Naive thymus-derived CD4-positive, alpha-beta T cell (primary cell): ENCODE results near the gene PBX4. TPM values are rescaled to one million over a fixed set of nuclear protein-coding genes. Genes with fewer than 3 reads are reported as not detected.
A peak's percentile ranks its signal among the peaks of the same experiment; 100 is the strongest.

Source experiments
- ATAC-seq: fragments of 150-1000 bp; cut with Tn5 transposase; 2 replicates; pipeline ENCODE4 v1.10.0; 2021; ENCODE audit warnings: mild to moderate bottlenecking, moderate library complexity
- CTCF ChIA-PET: fragments of 350-600 bp; sonication (Branson Sonifier 250); formaldehyde crosslinking; loops from one replicate; lab custom pipeline; 2021; ENCODE audit warnings: antibody characterized with exemption; lab: Charles Lee
- POLR2A ChIA-PET: fragments of 350-600 bp; sonication (Branson Sonifier 250); formaldehyde crosslinking; loops from one replicate; lab custom pipeline; 2021; ENCODE audit warnings: antibody characterized with exemption, inconsistent platforms; lab: Charles Lee
- DNase-seq, 9 donors: peaks; one replicate each; pipeline versions ENCODE4 v3.0.0 to v3.0.0-alpha.2; 2020 to 2022; ENCODE audit warnings: mixed read lengths in 1 of 9
- H3K27ac ChIP-seq: one replicate; pipeline ENCODE4 v1.7.0; 2013; ENCODE audit warnings: mild to moderate bottlenecking, low read depth, low read length, moderate library complexity
- H3K27me3 ChIP-seq, 2 donors: one replicate each; pipeline ENCODE4 v1.7.0; 2013; ENCODE audit warnings: low read length in 2 of 2, mild to moderate bottlenecking in 2 of 2, moderate library complexity in 2 of 2; ENCODE audit not compliant: control insufficient read depth in 2 of 2, insufficient read depth in 2 of 2
- H3K36me3 ChIP-seq, 3 experiments: 1 replicate in 2 of 3; 2 replicates in 1 of 3; pipeline ENCODE4 v1.7.0; 2013; ENCODE audit warnings: low read length in 3 of 3, mild to moderate bottlenecking in 3 of 3, moderate library complexity in 1 of 3; ENCODE audit not compliant: insufficient read depth in 3 of 3, control insufficient read depth in 2 of 3
- H3K4me1 ChIP-seq, 2 donors: one replicate each; pipeline ENCODE4 v1.7.0; 2013; ENCODE audit warnings: low read length in 2 of 2, mild to moderate bottlenecking in 2 of 2, moderate library complexity in 1 of 2; ENCODE audit not compliant: control insufficient read depth in 2 of 2, insufficient read depth in 2 of 2
- H3K4me3 ChIP-seq: 2 replicates; pipeline ENCODE4 v1.7.0; 2013; ENCODE audit warnings: mild to moderate bottlenecking, low read length
- H3K9me3 ChIP-seq, 3 experiments: 1 replicate in 2 of 3; 2 replicates in 1 of 3; pipeline ENCODE4 v1.7.0; 2013; ENCODE audit warnings: low read length in 3 of 3; ENCODE audit not compliant: control insufficient read depth in 2 of 3
- H3K27ac Mint-ChIP-seq, 9 donors: one replicate each; pipeline ENCODE4 v1.8.0; 2020 to 2022; ENCODE audit warnings: mixed read lengths in 9 of 9, mild to moderate bottlenecking in 8 of 9, moderate library complexity in 5 of 9, inconsistent platforms in 2 of 9
- H3K27me3 Mint-ChIP-seq, 5 donors: one replicate each; pipeline ENCODE4 v1.8.0; 2021 to 2022; ENCODE audit warnings: mixed read lengths in 5 of 5, mild to moderate bottlenecking in 1 of 5
- H3K36me3 Mint-ChIP-seq, 5 donors: one replicate each; pipeline ENCODE4 v1.8.0; 2020 to 2022; ENCODE audit warnings: mixed read lengths in 5 of 5, mild to moderate bottlenecking in 3 of 5, inconsistent platforms in 1 of 5
- H3K4me1 Mint-ChIP-seq, 7 donors: one replicate each; pipeline ENCODE4 v1.8.0; 2020 to 2022; ENCODE audit warnings: mixed read lengths in 7 of 7, mild to moderate bottlenecking in 3 of 7, inconsistent platforms in 1 of 7
- H3K4me3 Mint-ChIP-seq, 10 donors: one replicate each; pipeline ENCODE4 v1.8.0; 2020 to 2022; ENCODE audit warnings: mild to moderate bottlenecking in 10 of 10, mixed read lengths in 10 of 10, moderate library complexity in 6 of 10, inconsistent platforms in 2 of 10
- H3K9me3 Mint-ChIP-seq, 11 donors: one replicate each; pipeline ENCODE4 v1.8.0; 2020 to 2022; ENCODE audit warnings: mixed read lengths in 11 of 11, mild to moderate bottlenecking in 4 of 11, inconsistent platforms in 1 of 11, moderate library complexity in 1 of 11
- intact Hi-C, 2 donors: fragments of 100-400 bp; cut with micrococcal nuclease; formaldehyde crosslinking; loops; one replicate each; pipeline ENCODE4 v1.15.1; 2023
- polyA plus RNA-seq, 2 donors: library from polyadenylated mRNA; unstranded; fragments of 300-500 nt; fragmentation: Illumina TruSeq; gene quantifications; one replicate each; pipeline ENCODE4 v1.2.3, GENCODE V29; 2021
- total RNA-seq, 6 experiments: library from RNA in 5 of 6; stranded (reverse) in 5 of 6; gene quantifications; 1 replicate in 5 of 6; 2 replicates in 1 of 6; pipeline ENCODE4 v1.2.3 and lab custom pipeline; 2021 to 2026

PBX4 gene
- total and polyA plus RNA-seq, 7 experiments from 2014 or later, result 3.8 to 42.7 (median 30.9) TPM

GRCh38 chr19:19579533-19580361, 38.7 kb downstream of the PBX4 start:
- Histone ChIP-seq H3K4me3 (no peak overlapping the region), H3K36me3 (no peaks in the 10 kb centered on the region), H3K9me3 (no peaks in the 10 kb centered on the region), H3K27ac (no peak overlapping the region), H3K4me1 (no peaks in the 10 kb centered on the region), H3K27me3 (no peaks in the 10 kb centered on the region)
- no peak for ATAC-seq
- Mint-ChIP-seq H3K27ac (peak overlapping the region in 3 of 9 donors; percentile 2 to 42 (median 21)), H3K27me3 (no peaks in the 10 kb centered on the region), H3K4me3 (no peak overlapping the region), H3K36me3 (peaks cover 0 to 21% (median 0%) of the 10 kb centered on the region in 5 donors), H3K4me1 (peaks cover 9 to 33% (median 24%) of the 10 kb centered on the region in 7 donors), H3K9me3 (peaks cover 0 to 1% (median 0%) of the 10 kb centered on the region in 11 donors)
- DNase-seq, result no peak
- intact Hi-C loops, result no loop called here
- ChIA-PET CTCF (no interaction called here), POLR2A (interaction anchor here (1.0 to 1.3 kb wide), 3 partner anchors 10 to 36 kb away, joined by 3 to 9 read pairs (median 3); no protein-coding TSS in a partner anchor)

DNA sequence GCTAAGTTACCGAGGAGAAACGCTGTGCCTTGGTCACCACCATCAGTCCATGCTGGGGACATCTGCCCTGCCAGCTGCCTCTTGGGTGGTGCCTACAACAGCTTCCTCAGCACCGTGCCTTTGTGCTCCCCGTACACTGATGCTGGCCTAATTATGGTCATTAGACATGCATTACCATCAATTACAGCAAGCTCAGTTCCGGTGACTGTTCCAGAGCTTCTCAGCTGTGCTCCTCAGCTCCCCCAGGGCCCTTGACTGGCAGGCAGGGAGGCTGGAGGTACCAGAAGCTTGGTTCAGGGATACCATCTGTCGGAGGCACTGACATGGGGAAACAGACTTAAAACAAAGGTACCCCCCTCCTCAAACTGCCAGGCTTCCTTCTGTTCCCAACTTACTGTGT, 40.2 kb downstream of the PBX4 start:
- intact Hi-C loops, result no loop called here
- POLR2A ChIA-PET, result interaction anchor here (0.7 to 1.4 kb wide), 3 partner anchors 10 to 88 kb away, joined by 3 to 5 read pairs (median 3); no protein-coding TSS in a partner anchor

GRCh38 chr19:19575411-19575810, 43.1 kb downstream of the PBX4 start:
- no peak overlapping the region for H3K4me3 ChIP-seq
- H3K27me3 Mint-ChIP-seq, result no peaks in the 10 kb centered on the region
- peaks cover 0 to 6% (median 3%) of the 10 kb centered on the region in 3 experiments for H3K36me3 ChIP-seq
- peaks cover 2 to 17% (median 8%) of the 10 kb centered on the region in 7 donors for H3K4me1 Mint-ChIP-seq
- intact Hi-C loops, result no loop called here
- ChIA-PET CTCF (no interaction called here), POLR2A (no interaction called here)
- H3K9me3 ChIP-seq, result no peaks in the 10 kb centered on the region
- no peak overlapping the region for H3K27ac ChIP-seq
- H3K27ac Mint-ChIP-seq, result peak overlapping the region in 4 of 9 donors; percentile 20 to 55 (median 28)
- no peak for ATAC-seq
- H3K9me3 Mint-ChIP-seq, result peaks cover 0 to 1% (median 0%) of the 10 kb centered on the region in 11 donors
- DNase-seq, result no peak
- no peak overlapping the region for H3K4me3 Mint-ChIP-seq
- no peaks in the 10 kb centered on the region for H3K27me3 ChIP-seq
- H3K36me3 Mint-ChIP-seq, result peaks cover 0 to 19% (median 4%) of the 10 kb centered on the region in 5 donors
- H3K4me1 ChIP-seq, result no peaks in the 10 kb centered on the region

More for the DNA sequence above, 40.2 kb downstream of the PBX4 start:
- H3K36me3 ChIP-seq, result no peaks in the 10 kb centered on the region
- Mint-ChIP-seq H3K27me3 (no peaks in the 10 kb centered on the region), H3K4me1 (peaks cover 7 to 36% (median 24%) of the 10 kb centered on the region in 7 donors), H3K9me3 (peaks cover 0 to 1% (median 0%) of the 10 kb centered on the region in 11 donors), H3K27ac (no peak overlapping the region), H3K36me3 (peaks cover 0 to 21% (median 0%) of the 10 kb centered on the region in 5 donors), H3K4me3 (no peak overlapping the region)
- DNase-seq (no peak), ATAC-seq (no peak)
- no peak overlapping the region for H3K27ac ChIP-seq
- no peaks in the 10 kb centered on the region for H3K4me1 ChIP-seq
- CTCF ChIA-PET, result no interaction called here
- H3K27me3 ChIP-seq, result no peaks in the 10 kb centered on the region
- H3K9me3 ChIP-seq, result no peaks in the 10 kb centered on the region
- H3K4me3 ChIP-seq, result no peak overlapping the region

- Mint-ChIP-seq H3K36me3 (peaks cover 8 to 35% (median 10%) of the 10 kb centered on the region in 5 donors), H3K27ac (no peak overlapping the region), H3K4me3 (no peak overlapping the region), H3K9me3 (peaks cover 0 to 1% (median 0%) of the 10 kb centered on the region in 11 donors), H3K4me1 (peaks cover 0 to 11% (median 0%) of the 10 kb centered on the region in 7 donors), H3K27me3 (no peaks in the 10 kb centered on the region)
- no peak for ATAC-seq
- H3K27me3 ChIP-seq, result no peaks in the 10 kb centered on the region
- H3K9me3 ChIP-seq, result no peaks in the 10 kb centered on the region
- H3K4me1 ChIP-seq, result no peaks in the 10 kb centered on the region
- no peak overlapping the region for H3K27ac ChIP-seq
- no peak overlapping the region for H3K4me3 ChIP-seq
- intact Hi-C loops, result no loop called here
- DNase-seq, result no peak
- ChIA-PET CTCF (no interaction called here), POLR2A (interaction anchor here (1.1 kb wide), 1 partner anchor 11 kb away, joined by 4 read pairs; no protein-coding TSS in a partner anchor)
- H3K36me3 ChIP-seq, result peaks cover 0 to 34% (median 6%) of the 10 kb centered on the region in 3 experiments
Measured at GRCh38 chr19:19571071-19571786, 47.3 kb downstream of the PBX4 start.

DNA sequence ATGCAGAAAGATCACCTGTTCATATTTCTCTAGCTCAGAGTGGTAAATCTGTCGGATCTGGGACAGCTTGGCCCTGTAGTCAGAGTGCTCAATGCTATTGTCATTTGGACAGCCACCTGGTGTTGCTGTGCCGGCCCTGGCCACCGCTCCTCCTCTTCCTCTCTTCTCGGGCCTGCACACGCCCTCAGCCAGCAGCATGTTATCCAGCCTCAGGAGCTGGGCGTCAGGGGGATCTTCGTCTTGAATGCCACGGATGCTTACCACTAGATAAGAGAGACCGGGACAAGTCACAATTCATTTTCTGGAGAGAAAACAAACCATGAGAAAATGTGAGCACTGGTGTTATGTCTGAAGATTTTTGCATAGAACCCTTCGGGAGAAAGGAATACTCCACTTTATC, 47.9 kb downstream of the PBX4 start:
- Histone ChIP-seq H3K27ac (no peak overlapping the region), H3K27me3 (no peaks in the 10 kb centered on the region), H3K36me3 (peaks cover 0 to 37% (median 6%) of the 10 kb centered on the region in 3 experiments), H3K4me3 (no peak overlapping the region), H3K4me1 (no peaks in the 10 kb centered on the region), H3K9me3 (no peaks in the 10 kb centered on the region)
- no peak for ATAC-seq
- intact Hi-C loops, result no loop called here
- H3K4me1 Mint-ChIP-seq, result peaks cover 0 to 9% (median 0%) of the 10 kb centered on the region in 7 donors
- H3K36me3 Mint-ChIP-seq, result peaks cover 8 to 35% (median 10%) of the 10 kb centered on the region in 5 donors
- no peaks in the 10 kb centered on the region for H3K27me3 Mint-ChIP-seq
- H3K4me3 Mint-ChIP-seq, result no peak overlapping the region
- no peak for DNase-seq
- ChIA-PET CTCF (no interaction called here), POLR2A (interaction anchor here (1.0 to 1.1 kb wide), 2 partner anchors 10 to 28 kb away, joined by 3 to 4 read pairs; no protein-coding TSS in a partner anchor)
- H3K27ac Mint-ChIP-seq, result peak overlapping the region in 2 of 9 donors; percentile 35 to 71
- peaks cover 0 to 1% (median 0%) of the 10 kb centered on the region in 11 donors for H3K9me3 Mint-ChIP-seq
